Activated CD8-positive, alpha-beta memory T cell treated with anti-CD3 and anti-CD28 coated beads, Interleukin-2, amount 50 U/mL, for 1 hour (primary cell): Measurements from ENCODE around the gene MAP3K8.

Experiments used
- DNase-seq: peaks from one replicate; pipeline ENCODE4 v3.0.0-alpha.2; 2020; ENCODE audit errors: extremely low read depth

The MAP3K8 gene

GRCh38 chr10:30490289-30491000 lies 56.5 kb downstream of the MAP3K8 start:
- no peak for DNase-seq

DNA sequence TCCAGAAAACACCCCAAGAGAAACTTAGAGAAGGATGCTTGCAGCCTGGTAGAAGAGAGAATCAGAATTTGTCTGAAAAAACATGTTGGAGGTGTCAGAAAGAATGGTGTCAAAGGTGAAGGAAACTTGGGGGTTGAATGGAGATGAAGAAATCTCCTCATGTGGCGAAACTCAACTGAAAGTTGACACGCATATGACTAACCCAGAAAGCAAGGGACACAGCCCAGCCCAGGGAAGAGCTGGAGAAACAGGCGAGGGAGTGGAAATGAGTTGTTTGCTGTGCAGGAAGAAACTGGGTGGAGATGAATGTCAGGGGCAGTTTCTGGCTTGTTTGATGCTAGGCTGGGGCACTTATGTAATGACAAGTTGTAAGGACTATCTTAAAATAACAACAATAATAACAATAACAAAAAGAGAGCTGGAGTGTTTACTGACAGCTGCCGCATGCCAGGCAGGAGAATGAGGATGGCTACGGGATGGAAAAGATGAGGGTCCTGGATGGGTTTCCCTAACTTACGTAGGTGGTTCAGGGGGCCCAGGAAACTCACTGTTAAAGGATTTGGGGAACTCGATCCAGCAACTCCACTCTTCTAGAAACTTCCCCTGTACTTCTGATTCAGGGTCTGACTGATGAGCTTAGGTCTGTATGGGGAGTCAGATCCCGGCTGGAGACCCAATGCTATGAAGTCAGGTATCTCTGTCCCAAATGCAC lies 57.4 kb downstream of the MAP3K8 start:
- DNase-seq = no peak

DNA sequence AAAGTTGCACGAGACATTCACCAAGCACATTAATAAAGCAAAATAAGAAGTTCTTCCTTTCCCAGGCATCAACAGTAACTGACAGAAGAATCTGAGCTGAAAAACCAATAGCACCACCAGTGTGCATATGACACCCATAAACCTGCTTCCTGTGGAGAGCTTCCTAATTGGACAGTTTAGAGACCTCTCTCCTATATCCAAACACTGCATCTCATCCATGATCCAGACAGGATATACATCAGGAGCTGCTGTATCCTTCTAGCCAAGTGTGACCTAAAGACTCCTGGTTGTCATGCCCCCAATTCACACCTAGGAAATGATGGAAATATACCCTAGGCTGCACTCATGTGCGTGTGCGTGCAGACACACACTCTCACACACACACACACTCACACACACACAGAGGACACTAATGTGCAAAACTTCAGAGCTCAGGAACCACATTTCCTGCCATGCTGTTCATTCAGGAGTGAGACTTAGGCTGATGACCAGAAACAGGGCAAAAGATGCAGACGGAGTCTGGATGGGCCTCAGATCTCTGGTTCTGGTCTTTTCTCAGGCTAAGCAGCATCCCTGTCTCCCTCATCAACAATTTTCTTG lies 58.0 kb downstream of the MAP3K8 start:
- DNase-seq = no peak

GRCh38 chr10:30493609-30494530 lies 59.9 kb downstream of the MAP3K8 start:
- no peak for DNase-seq

- DNase-seq = no peak
Observed at GRCh38 chr10:30494558-30494957, 60.6 kb downstream of the MAP3K8 start.

DNA sequence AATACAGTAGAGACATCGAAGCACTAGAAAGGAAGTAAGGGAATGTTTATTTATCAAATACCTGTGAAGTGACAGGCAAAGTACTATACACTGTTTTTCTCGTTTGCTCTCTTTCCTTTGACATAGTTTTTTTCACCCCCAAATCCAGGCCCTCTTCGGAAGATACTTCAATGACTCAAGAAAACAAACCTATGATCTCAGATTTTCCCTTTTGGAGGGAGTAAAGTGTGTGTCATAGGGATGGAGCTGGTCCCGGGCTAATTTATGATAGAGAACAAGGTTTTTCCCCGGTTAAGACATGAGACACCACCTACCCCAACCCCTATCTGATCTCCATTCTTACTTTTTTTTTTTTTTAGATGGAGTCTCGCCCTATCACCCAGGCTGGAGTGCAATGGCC lies 61.7 kb downstream of the MAP3K8 start:
- DNase-seq = no peak

DNA sequence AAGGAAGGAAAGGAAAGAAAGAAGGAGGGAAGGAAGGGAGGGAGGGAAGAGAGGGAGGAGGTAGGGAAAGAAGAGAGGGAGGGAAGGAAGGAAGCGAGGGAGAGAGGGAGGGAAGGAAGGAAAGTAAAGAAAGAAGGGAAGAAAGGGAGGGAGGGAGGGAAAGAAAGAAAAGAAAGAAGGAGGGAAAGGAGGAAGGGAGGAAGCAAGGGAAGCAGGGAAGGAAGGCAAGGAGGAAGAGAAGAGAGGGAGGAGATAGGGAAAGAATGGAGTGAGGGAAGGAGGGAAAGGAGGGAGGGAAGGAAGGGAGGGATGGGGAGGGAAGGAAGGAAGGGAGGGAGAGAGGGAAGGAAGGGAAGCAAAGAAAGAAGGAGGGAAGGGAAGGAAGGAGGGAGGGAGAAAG lies 65.8 kb downstream of the MAP3K8 start:
- no peak for DNase-seq

- no peak for DNase-seq
Observed at GRCh38 chr10:30500534-30500933, 66.5 kb downstream of the MAP3K8 start.

DNA sequence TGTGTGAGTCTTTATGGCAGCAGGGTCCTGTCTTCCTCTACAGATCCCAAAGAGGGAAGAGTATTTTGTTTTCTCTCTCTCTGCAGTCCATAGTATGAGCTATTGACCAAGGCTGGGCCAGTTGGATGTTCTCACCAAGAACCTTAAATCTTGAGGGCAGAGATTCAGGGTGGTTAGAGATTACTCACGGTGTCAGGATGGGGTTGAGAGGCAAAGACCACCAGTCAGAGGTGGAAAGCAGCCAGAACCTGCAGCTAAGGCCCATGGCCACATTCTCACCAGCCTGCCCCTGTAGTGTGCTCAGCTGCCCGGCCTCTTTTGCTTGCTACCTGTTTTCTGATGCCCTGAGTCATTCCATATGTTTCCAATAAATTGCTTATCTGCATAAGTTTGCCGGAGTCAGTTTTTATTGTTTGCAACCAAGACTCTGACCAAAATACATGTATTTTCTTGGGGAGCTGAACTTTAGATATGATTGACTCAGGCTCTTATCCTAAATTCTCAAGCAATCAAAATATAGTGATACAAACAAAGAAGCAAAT lies 67.0 kb downstream of the MAP3K8 start:
- DNase-seq = no peak

GRCh38 chr10:30502266-30503060 lies 68.5 kb downstream of the MAP3K8 start:
- DNase-seq = no peak

DNA sequence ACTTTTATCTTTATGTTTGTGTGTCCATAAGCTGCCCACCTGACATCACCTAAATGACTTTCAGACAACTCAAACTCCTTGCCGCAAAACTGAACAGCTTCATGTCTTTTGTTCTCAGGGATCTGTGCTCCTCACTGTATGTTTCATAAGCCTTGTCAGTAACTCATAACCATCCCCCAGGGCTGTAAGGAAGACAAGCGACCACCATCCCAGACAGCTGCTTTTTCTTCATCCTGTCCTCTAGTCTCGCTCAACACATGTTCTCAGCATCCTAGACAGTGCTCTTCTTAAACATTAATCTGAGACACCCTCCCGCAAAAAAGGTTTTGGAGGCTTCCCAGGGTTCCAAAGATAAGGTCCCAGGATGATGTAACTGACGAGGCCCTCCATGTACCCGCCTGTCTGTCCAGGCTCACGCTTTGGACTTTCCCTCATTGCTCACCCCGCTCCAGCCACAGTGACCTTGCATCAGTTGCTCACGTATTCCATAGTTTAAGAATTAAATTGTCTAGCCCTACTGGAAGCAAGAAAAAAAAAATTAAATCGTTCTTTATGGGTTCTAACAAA lies 69.8 kb downstream of the MAP3K8 start:
- no peak for DNase-seq

GRCh38 chr10:30505543-30506298 lies 71.7 kb downstream of the MAP3K8 start:
- DNase-seq = no peak

DNA sequence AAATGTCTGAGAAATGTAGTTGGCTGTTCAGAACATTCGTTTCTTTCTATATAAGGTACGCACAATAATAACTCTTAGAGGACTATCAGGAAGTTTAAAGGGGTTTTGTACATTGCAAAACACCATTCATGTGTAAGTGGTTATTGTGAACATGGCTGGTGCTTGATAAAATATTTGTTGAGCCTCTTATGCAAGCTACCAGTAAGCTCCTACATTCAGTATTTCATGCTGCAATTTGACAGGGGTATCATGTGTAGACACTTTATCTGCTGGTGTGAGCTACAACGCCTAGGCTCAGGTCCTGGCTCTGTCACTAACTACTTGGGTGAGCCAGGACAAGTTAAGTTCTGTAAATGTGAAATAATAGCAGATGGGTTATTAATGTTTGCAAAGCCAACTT lies 75.5 kb downstream of the MAP3K8 start:
- DNase-seq = no peak

- no peak for DNase-seq
Observed at GRCh38 chr10:30510184-30510931, 76.4 kb downstream of the MAP3K8 start.

GRCh38 chr10:30510932-30511700 lies 77.1 kb downstream of the MAP3K8 start:
- DNase-seq = no peak
